ENCODE data around the gene BTN1A1.

GRCh38 chr6:26536571-26537159, 36.6 kb downstream of the BTN1A1 start:
- TF ChIP-seq CTCF (IDR thresholded peaks at IDR 0.05) (no peak), EP300 (IDR thresholded peaks at IDR 0.05) (no peak), POLR2AphosphoS5 (IDR thresholded peaks at IDR 0.05) (no peak), POLR2A (IDR thresholded peaks at IDR 0.05) (no peak)

Measured in upper lobe of left lung (tissue), 4 donors.